GM19467 (cell line): Measurements from ENCODE around the gene CFAP251.
"Not testable (repeated sequence)": the region's sequence is repeated elsewhere in the genome, so short reads cannot be mapped to it uniquely, and the experiment has no call there.

Experiments used
- ATAC-seq: cut with Tn5 transposase; IDR thresholded peaks from one replicate; pipeline ENCODE4 v1.9.1; 2021; ENCODE audit warnings: mild to moderate bottlenecking, moderate library complexity; ENCODE audit not compliant: unreplicated experiment

Gene CFAP251

GRCh38 chr12:121969726-121970125, 51.3 kb downstream of the CFAP251 start:
- ATAC-seq: no peak

GRCh38 chr12:121970581-121971300, 52.3 kb downstream of the CFAP251 start:
- ATAC-seq: no peak

GRCh38 chr12:121974026-121974985, 55.9 kb downstream of the CFAP251 start:
- ATAC-seq: no peak

GRCh38 chr12:121975021-121975420, 56.6 kb downstream of the CFAP251 start:
- no peak for ATAC-seq

GRCh38 chr12:121976950-121977349, 58.6 kb downstream of the CFAP251 start:
- no peak for ATAC-seq

- ATAC-seq: no peak
Measured at GRCh38 chr12:121980191-121980891, 61.9 kb downstream of the CFAP251 start.

GRCh38 chr12:121980892-121981272, 62.5 kb downstream of the CFAP251 start:
- no peak for ATAC-seq

- ATAC-seq: no peak
Measured at GRCh38 chr12:121981456-121981855, 63.1 kb downstream of the CFAP251 start.

GRCh38 chr12:121982950-121983349, 64.6 kb downstream of the CFAP251 start:
- no peak for ATAC-seq

GRCh38 chr12:121983536-121984210, 65.3 kb downstream of the CFAP251 start:
- ATAC-seq: no peak

GRCh38 chr12:121986489-121987245, 68.3 kb downstream of the CFAP251 start:
- no peak for ATAC-seq

GRCh38 chr12:121988519-121988918, 70.1 kb downstream of the CFAP251 start:
- ATAC-seq: not testable (repeated sequence)

GRCh38 chr12:121989276-121990113, 71.1 kb downstream of the CFAP251 start:
- ATAC-seq: no peak

- no peak for ATAC-seq
Measured at GRCh38 chr12:121990114-121990647, 71.8 kb downstream of the CFAP251 start.

GRCh38 chr12:121990692-121991603, 72.6 kb downstream of the CFAP251 start:
- ATAC-seq: peak; percentile 64

GRCh38 chr12:121992059-121992879, 73.9 kb downstream of the CFAP251 start:
- ATAC-seq: peak; percentile 62
